Neural cell (in vitro differentiated cells): ENCODE results near the gene HPS1.

Source experiments
- EP300 ChIP-seq: fragments of 450-650 bp; conservative IDR thresholded peaks from 2 replicates; pipeline ENCODE4 v1.6.1; 2014; ENCODE audit warnings: antibody characterized with exemption, mild to moderate bottlenecking, moderate library complexity; ENCODE audit not compliant: poor library complexity, severe bottlenecking
- EZH2 ChIP-seq: fragments of 200-600, 300-800 bp; shearing (Covaris generic), sonication (generic); IDR thresholded peaks from 2 replicates; pipeline ENCODE4 v1.6.1; 2014; ENCODE audit warnings: antibody characterized with exemption, low read length, borderline replicate concordance, mild to moderate bottlenecking; ENCODE audit not compliant: insufficient read depth, poor library complexity, severe bottlenecking
- MXI1 ChIP-seq: fragments of 450-650 bp; conservative IDR thresholded peaks from 2 replicates; pipeline ENCODE4 v1.6.1; 2014; ENCODE audit warnings: antibody characterized with exemption, mild to moderate bottlenecking; ENCODE audit not compliant: poor library complexity, severe bottlenecking
- POLR2AphosphoS5 ChIP-seq: IDR thresholded peaks from 2 replicates; pipeline ENCODE4 v1.6.1; 2012
- SMC3 ChIP-seq: fragments of 450-650 bp; conservative IDR thresholded peaks from 2 replicates; pipeline ENCODE4 v1.6.1; 2014; ENCODE audit warnings: antibody characterized with exemption, mild to moderate bottlenecking, moderate library complexity; ENCODE audit not compliant: poor library complexity
- TAF1 ChIP-seq: IDR thresholded peaks from 2 replicates; pipeline ENCODE4 v1.6.1; 2012; ENCODE audit warnings: low read depth
- TF ChIP-seq, protein P1 (sequence below): fragments of 450-650 bp; IDR thresholded peaks from 2 replicates; pipeline ENCODE4 v1.5.1; 2014; ENCODE audit warnings: antibody characterized with exemption, mild to moderate bottlenecking, moderate library complexity; ENCODE audit not compliant: poor library complexity, severe bottlenecking
- TF ChIP-seq, protein P2 (sequence below): IDR thresholded peaks from 2 replicates; pipeline ENCODE4 v1.6.1; 2012; ENCODE audit warnings: borderline replicate concordance

- TF ChIP-seq, protein P1, sequence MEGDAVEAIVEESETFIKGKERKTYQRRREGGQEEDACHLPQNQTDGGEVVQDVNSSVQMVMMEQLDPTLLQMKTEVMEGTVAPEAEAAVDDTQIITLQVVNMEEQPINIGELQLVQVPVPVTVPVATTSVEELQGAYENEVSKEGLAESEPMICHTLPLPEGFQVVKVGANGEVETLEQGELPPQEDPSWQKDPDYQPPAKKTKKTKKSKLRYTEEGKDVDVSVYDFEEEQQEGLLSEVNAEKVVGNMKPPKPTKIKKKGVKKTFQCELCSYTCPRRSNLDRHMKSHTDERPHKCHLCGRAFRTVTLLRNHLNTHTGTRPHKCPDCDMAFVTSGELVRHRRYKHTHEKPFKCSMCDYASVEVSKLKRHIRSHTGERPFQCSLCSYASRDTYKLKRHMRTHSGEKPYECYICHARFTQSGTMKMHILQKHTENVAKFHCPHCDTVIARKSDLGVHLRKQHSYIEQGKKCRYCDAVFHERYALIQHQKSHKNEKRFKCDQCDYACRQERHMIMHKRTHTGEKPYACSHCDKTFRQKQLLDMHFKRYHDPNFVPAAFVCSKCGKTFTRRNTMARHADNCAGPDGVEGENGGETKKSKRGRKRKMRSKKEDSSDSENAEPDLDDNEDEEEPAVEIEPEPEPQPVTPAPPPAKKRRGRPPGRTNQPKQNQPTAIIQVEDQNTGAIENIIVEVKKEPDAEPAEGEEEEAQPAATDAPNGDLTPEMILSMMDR = no peak
- TF ChIP-seq EP300 (no peak), TAF1 (no peak), POLR2AphosphoS5 (no peak), EZH2 (no peak), SMC3 (no peak), MXI1 (no peak)
- TF ChIP-seq, protein P2, sequence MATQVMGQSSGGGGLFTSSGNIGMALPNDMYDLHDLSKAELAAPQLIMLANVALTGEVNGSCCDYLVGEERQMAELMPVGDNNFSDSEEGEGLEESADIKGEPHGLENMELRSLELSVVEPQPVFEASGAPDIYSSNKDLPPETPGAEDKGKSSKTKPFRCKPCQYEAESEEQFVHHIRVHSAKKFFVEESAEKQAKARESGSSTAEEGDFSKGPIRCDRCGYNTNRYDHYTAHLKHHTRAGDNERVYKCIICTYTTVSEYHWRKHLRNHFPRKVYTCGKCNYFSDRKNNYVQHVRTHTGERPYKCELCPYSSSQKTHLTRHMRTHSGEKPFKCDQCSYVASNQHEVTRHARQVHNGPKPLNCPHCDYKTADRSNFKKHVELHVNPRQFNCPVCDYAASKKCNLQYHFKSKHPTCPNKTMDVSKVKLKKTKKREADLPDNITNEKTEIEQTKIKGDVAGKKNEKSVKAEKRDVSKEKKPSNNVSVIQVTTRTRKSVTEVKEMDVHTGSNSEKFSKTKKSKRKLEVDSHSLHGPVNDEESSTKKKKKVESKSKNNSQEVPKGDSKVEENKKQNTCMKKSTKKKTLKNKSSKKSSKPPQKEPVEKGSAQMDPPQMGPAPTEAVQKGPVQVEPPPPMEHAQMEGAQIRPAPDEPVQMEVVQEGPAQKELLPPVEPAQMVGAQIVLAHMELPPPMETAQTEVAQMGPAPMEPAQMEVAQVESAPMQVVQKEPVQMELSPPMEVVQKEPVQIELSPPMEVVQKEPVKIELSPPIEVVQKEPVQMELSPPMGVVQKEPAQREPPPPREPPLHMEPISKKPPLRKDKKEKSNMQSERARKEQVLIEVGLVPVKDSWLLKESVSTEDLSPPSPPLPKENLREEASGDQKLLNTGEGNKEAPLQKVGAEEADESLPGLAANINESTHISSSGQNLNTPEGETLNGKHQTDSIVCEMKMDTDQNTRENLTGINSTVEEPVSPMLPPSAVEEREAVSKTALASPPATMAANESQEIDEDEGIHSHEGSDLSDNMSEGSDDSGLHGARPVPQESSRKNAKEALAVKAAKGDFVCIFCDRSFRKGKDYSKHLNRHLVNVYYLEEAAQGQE = no peak
Measured at GRCh38 chr10:98444314-98445006, 2.3 kb downstream of the HPS1 start.
